ENCODE measurements around the gene SMIM28.

SMIM28 gene

GRCh38 chr6:138431256-138432062, 53.8 kb downstream of the SMIM28 start:
- H3K4me3 ChIP-seq (ENCODE audit: low read depth, low read length), result no peak overlapping the region
- TF ChIP-seq, protein P1, sequence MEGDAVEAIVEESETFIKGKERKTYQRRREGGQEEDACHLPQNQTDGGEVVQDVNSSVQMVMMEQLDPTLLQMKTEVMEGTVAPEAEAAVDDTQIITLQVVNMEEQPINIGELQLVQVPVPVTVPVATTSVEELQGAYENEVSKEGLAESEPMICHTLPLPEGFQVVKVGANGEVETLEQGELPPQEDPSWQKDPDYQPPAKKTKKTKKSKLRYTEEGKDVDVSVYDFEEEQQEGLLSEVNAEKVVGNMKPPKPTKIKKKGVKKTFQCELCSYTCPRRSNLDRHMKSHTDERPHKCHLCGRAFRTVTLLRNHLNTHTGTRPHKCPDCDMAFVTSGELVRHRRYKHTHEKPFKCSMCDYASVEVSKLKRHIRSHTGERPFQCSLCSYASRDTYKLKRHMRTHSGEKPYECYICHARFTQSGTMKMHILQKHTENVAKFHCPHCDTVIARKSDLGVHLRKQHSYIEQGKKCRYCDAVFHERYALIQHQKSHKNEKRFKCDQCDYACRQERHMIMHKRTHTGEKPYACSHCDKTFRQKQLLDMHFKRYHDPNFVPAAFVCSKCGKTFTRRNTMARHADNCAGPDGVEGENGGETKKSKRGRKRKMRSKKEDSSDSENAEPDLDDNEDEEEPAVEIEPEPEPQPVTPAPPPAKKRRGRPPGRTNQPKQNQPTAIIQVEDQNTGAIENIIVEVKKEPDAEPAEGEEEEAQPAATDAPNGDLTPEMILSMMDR (IDR thresholded peaks at IDR 0.05; ENCODE audit: low read depth, low read length), result no peak

GRCh38 chr6:138432063-138432356, 54.3 kb downstream of the SMIM28 start:
- H3K4me3 ChIP-seq (ENCODE audit: low read depth, low read length), result no peak overlapping the region
- TF ChIP-seq, protein P1 (IDR thresholded peaks at IDR 0.05; ENCODE audit: low read depth, low read length), result no peak
